Muscle of back (tissue), 11 donors: ENCODE results near the gene KMT2C. TPM values are rescaled to one million over a fixed set of nuclear protein-coding genes. Genes with fewer than 3 reads are reported as not detected.
"Not testable (repeated sequence)": the region's sequence is repeated elsewhere in the genome, so short reads cannot be mapped to it uniquely, and the experiment has no call there.

Experiments used
- DNase-seq, 3 donors: peaks; one replicate each; pipeline versions ENCODE4 v3.0.0 to v3.0.0-alpha.2; 2013
- polyA plus RNA-seq, 10 donors: library from polyadenylated mRNA; unstranded; fragments of 120-200 nt; gene quantifications; one replicate each; pipeline ENCODE4 v1.2.1, GENCODE V29; 2013; ENCODE audit not compliant: insufficient read length in 10 of 10

Gene KMT2C
- polyA plus RNA-seq, 10 donors, result 28.0 to 41.9 (median 33.5) TPM

GRCh38 chr7:152363798-152364197, 72.0 kb downstream of the KMT2C start:
- DNase-seq, result no peak

GRCh38 chr7:152362128-152362926, 73.5 kb downstream of the KMT2C start:
- no peak for DNase-seq

GRCh38 chr7:152355474-152356057, 80.2 kb downstream of the KMT2C start:
- DNase-seq, result no peak

- DNase-seq, result peak in 1 of 3 donors; percentile 16
Measured at GRCh38 chr7:152354061-152354460, 81.7 kb downstream of the KMT2C start.

- DNase-seq, result not testable (repeated sequence)
Measured at GRCh38 chr7:152353281-152353680, 82.5 kb downstream of the KMT2C start.

- DNase-seq, result not testable (repeated sequence)
Measured at GRCh38 chr7:152351747-152352146, 84.1 kb downstream of the KMT2C start.

- DNase-seq, result no peak
Measured at GRCh38 chr7:152351168-152351567, 84.6 kb downstream of the KMT2C start.

GRCh38 chr7:152347888-152348287, 87.9 kb downstream of the KMT2C start:
- no peak for DNase-seq

- no peak for DNase-seq
Measured at GRCh38 chr7:152344253-152344652, 91.5 kb downstream of the KMT2C start.

GRCh38 chr7:152342796-152343195, 93.0 kb downstream of the KMT2C start:
- DNase-seq, result no peak

GRCh38 chr7:152341914-152342236, 93.9 kb downstream of the KMT2C start:
- DNase-seq, result no peak

- DNase-seq, result peak; percentile 25 to 52 (median 33)
Measured at GRCh38 chr7:152341039-152341913, 94.5 kb downstream of the KMT2C start.

GRCh38 chr7:152340161-152340560, 95.6 kb downstream of the KMT2C start:
- no peak for DNase-seq

- no peak for DNase-seq
Measured at GRCh38 chr7:152338561-152338960, 97.2 kb downstream of the KMT2C start.

- DNase-seq, result peak; percentile 8 to 55 (median 26)
Measured at GRCh38 chr7:152336754-152337368, 98.9 kb downstream of the KMT2C start.

GRCh38 chr7:152335900-152336571, 99.8 kb downstream of the KMT2C start:
- no peak for DNase-seq

- no peak for DNase-seq
Measured at GRCh38 chr7:152333134-152333533, 102.7 kb downstream of the KMT2C start.

GRCh38 chr7:152330827-152331226, 105.0 kb downstream of the KMT2C start:
- no peak for DNase-seq

GRCh38 chr7:152329469-152329868, 106.3 kb downstream of the KMT2C start:
- no peak for DNase-seq

- no peak for DNase-seq
Measured at GRCh38 chr7:152328234-152328633, 107.6 kb downstream of the KMT2C start.

GRCh38 chr7:152315845-152316244, 120.0 kb downstream of the KMT2C start:
- no peak for DNase-seq
